ENCODE results near the gene KY. TPM values are rescaled to one million over a fixed set of nuclear protein-coding genes. Genes with fewer than 3 reads are reported as not detected.

KY gene
- polyA plus RNA-seq, 2 of the 4 experiments (the other 2 are of a cell fraction): 0.04 to 0.05 TPM

- no peak overlapping the region for H3K4me2 ChIP-seq
- ATAC-seq: no peak
- DNase-seq (ENCODE audit: low read depth in 1 of 2, low spot score in 1 of 2): no peak
- no peak overlapping the region for H3K27ac ChIP-seq
- ChIA-PET POLR2A (no interaction called here), CTCF (no interaction called here)
- H3K4me3 ChIP-seq: no peak overlapping the region
- TF ChIP-seq EHMT2 (IDR thresholded peaks at IDR 0.05; ENCODE audit: low read depth): no peak
- TF ChIP-seq TP53 (CRISPR knock-in tag; IDR thresholded peaks at IDR 0.05): no peak
- TF ChIP-seq ELK1 (IDR thresholded peaks at IDR 0.05; ENCODE audit: low read depth, low read length): no peak
- TF ChIP-seq SREBF2 (IDR thresholded peaks at IDR 0.05): no peak
- FAIRE-seq: no peak
- H3K9me3 ChIP-seq: no peaks in the 10 kb centered on the region
- no peaks in the 10 kb centered on the region for H3K4me1 ChIP-seq
- 88% methylated on average over 4 of the region's 4 CpGs for WGBS (ENCODE audit: missing lambda C conversion rate)
These were observed 88.8 kb downstream of the KY start for GRCh38 chr3:134562055-134562454.

- DNase-seq (ENCODE audit: low read depth in 1 of 2, low spot score in 1 of 2) (no peak), ATAC-seq (no peak), FAIRE-seq (no peak)
- Histone ChIP-seq H3K9me3 (no peaks in the 10 kb centered on the region), H3K4me3 (no peak overlapping the region), H3K4me2 (no peak overlapping the region), H3K4me1 (no peaks in the 10 kb centered on the region), H3K27ac (no peak overlapping the region)
- 93% methylated on average over 3 of the region's 3 CpGs for WGBS (ENCODE audit: missing lambda C conversion rate)
- ChIA-PET CTCF (no interaction called here), POLR2A (no interaction called here)
- TF ChIP-seq PHF8 (IDR thresholded peaks at IDR 0.05; ENCODE audit: borderline replicate concordance, low read depth): no peak
- TF ChIP-seq JUNB (IDR thresholded peaks at IDR 0.05): no peak
- TF ChIP-seq CEBPB (IDR thresholded peaks at IDR 0.05): no peak
- no peak for TF ChIP-seq JUN (IDR thresholded peaks at IDR 0.05)
- no peak for TF ChIP-seq CHD4 (IDR thresholded peaks at IDR 0.05; ENCODE audit: borderline replicate concordance)
- no peak for TF ChIP-seq CBX8 (IDR thresholded peaks at IDR 0.05)
These were observed 91.2 kb downstream of the KY start for GRCh38 chr3:134559591-134559990.

Other genes with a start within 250 kb of the KY start
- gene ANAPC13, start 165.0 kb downstream of the KY start, polyA plus RNA-seq (2011; rRNA removed): 92.0 and 109 TPM in 2 replicates
- 50.3 to 51.2 TPM (median 50.3 TPM) in 3 replicates for gene ANAPC13, start 165.0 kb downstream of the KY start, polyA plus RNA-seq (2017; fragmentation: RNase III; extraction: RNeasy Plus Mini Kit Qiagen cat#74134 plus additional on column Dnase treatment)
- 14.0 and 24.0 TPM in 2 replicates for gene CEP63, start 165.0 kb downstream of the KY start, polyA plus RNA-seq (2011; rRNA removed)
- gene CEP63, start 165.0 kb downstream of the KY start, polyA plus RNA-seq (2017; fragmentation: RNase III; extraction: RNeasy Plus Mini Kit Qiagen cat#74134 plus additional on column Dnase treatment): 17.0 to 20.9 TPM (median 17.4 TPM) in 3 replicates
- gene EPHB1, start 144.2 kb upstream of the KY start, polyA plus RNA-seq (2011; rRNA removed): 0.18 and 0.21 TPM in 2 replicates
- 0.03 to 0.21 TPM (median 0.16 TPM) in 3 replicates for gene EPHB1, start 144.2 kb upstream of the KY start, polyA plus RNA-seq (2017; fragmentation: RNase III; extraction: RNeasy Plus Mini Kit Qiagen cat#74134 plus additional on column Dnase treatment)